ENCODE measurements around the gene DBP. TPM values are rescaled to one million over a fixed set of nuclear protein-coding genes. Genes with fewer than 3 reads are reported as not detected.

Gene DBP
- polyA plus RNA-seq, 3 donors: 11.2 to 15.9 (median 14.3) TPM

GRCh38 chr19:48650974-48651682 is 13.9 kb upstream of the DBP start:
- DNase-seq (ENCODE audit: extremely low read depth in 1 of 11, low read depth in 9 of 11, low spot score in 4 of 11): no peak

GRCh38 chr19:48648134-48648533 is 11.0 kb upstream of the DBP start:
- DNase-seq (ENCODE audit: extremely low read depth in 1 of 11, low read depth in 9 of 11, low spot score in 4 of 11): no peak

- no peak for DNase-seq (ENCODE audit: extremely low read depth in 1 of 11, low read depth in 9 of 11, low spot score in 4 of 11)
Measured at GRCh38 chr19:48646722-48647216, 9.6 kb upstream of the DBP start.

GRCh38 chr19:48646001-48646721 is 9.0 kb upstream of the DBP start, which contains the start of gene CA11:
CA11 (minus strand) TSS chr19:48646187; CDS start chr19:48645632, 555 bp downstream.
- DNase-seq (ENCODE audit: extremely low read depth in 1 of 11, low read depth in 9 of 11, low spot score in 4 of 11): peak in 9 of 11 donors; percentile 82 to 92 (median 89)

GRCh38 chr19:48645620-48646000 is 8.4 kb upstream of the DBP start:
- DNase-seq (ENCODE audit: extremely low read depth in 1 of 11, low read depth in 9 of 11, low spot score in 4 of 11): no peak

GRCh38 chr19:48644839-48645619 is 7.8 kb upstream of the DBP start:
- DNase-seq (ENCODE audit: extremely low read depth in 1 of 11, low read depth in 9 of 11, low spot score in 4 of 11): peak in 3 of 11 donors; percentile 69 to 79 (median 78)

GRCh38 chr19:48644355-48644754 is 7.2 kb upstream of the DBP start:
- DNase-seq (ENCODE audit: extremely low read depth in 1 of 11, low read depth in 9 of 11, low spot score in 4 of 11): no peak

- DNase-seq (ENCODE audit: extremely low read depth in 1 of 11, low read depth in 9 of 11, low spot score in 4 of 11): no peak
Measured at GRCh38 chr19:48642862-48643261, 5.7 kb upstream of the DBP start.

- no peak for DNase-seq (ENCODE audit: extremely low read depth in 1 of 11, low read depth in 9 of 11, low spot score in 4 of 11)
Measured at GRCh38 chr19:48641850-48642249, 4.7 kb upstream of the DBP start.

- no peak for DNase-seq (ENCODE audit: extremely low read depth in 1 of 11, low read depth in 9 of 11, low spot score in 4 of 11)
Measured at GRCh38 chr19:48639483-48640375, 2.5 kb upstream of the DBP start.

GRCh38 chr19:48638831-48639381 is 1.7 kb upstream of the DBP start:
- no peak for DNase-seq (ENCODE audit: extremely low read depth in 1 of 11, low read depth in 9 of 11, low spot score in 4 of 11)

- DNase-seq (ENCODE audit: extremely low read depth in 1 of 11, low read depth in 9 of 11, low spot score in 4 of 11): peak in 9 of 11 donors; percentile 84 to 96 (median 92)
Measured at GRCh38 chr19:48637948-48638830, 1.0 kb upstream of the DBP start.

- peak; percentile 95 to 100 (median 98) for DNase-seq (ENCODE audit: extremely low read depth in 1 of 11, low read depth in 9 of 11, low spot score in 4 of 11)
Measured at GRCh38 chr19:48637449-48637947, 319 bp upstream of the DBP start.

- DNase-seq (ENCODE audit: extremely low read depth in 1 of 11, low read depth in 9 of 11, low spot score in 4 of 11): no peak
Measured at GRCh38 chr19:48635966-48636858, 967 bp downstream of the DBP start.

GRCh38 chr19:48635263-48635965 is 1.8 kb downstream of the DBP start:
- no peak for DNase-seq (ENCODE audit: extremely low read depth in 1 of 11, low read depth in 9 of 11, low spot score in 4 of 11)

All from renal cortex interstitium (tissue), 11 donors.